HepG2 (cell line): ENCODE measurements around the gene SMIM13. TPM values are rescaled to one million over a fixed set of nuclear protein-coding genes. Genes with fewer than 3 reads are reported as not detected.

Experiments
- DMAP1 ChIP-seq: IDR thresholded peaks from 2 replicates; pipeline ENCODE4 v1.6.1; 2016
- HOXA5 ChIP-seq: sonication (generic); formaldehyde crosslinking; IDR thresholded peaks from 2 replicates; pipeline ENCODE4 v1.4.0; 2020; ENCODE audit warnings: missing genetic modification reagents
- MXD4 ChIP-seq: IDR thresholded peaks from 2 replicates; pipeline ENCODE4 v1.6.1; 2016; ENCODE audit warnings: mild to moderate bottlenecking, missing biosample characterization, missing genetic modification reagents
- MYNN ChIP-seq: sonication (generic); formaldehyde crosslinking; IDR thresholded peaks from 2 replicates; pipeline ENCODE4 v1.4.0; 2020; ENCODE audit warnings: mild to moderate bottlenecking, low read depth, missing genetic modification reagents
- RXRA ChIP-seq: sonication (generic); formaldehyde crosslinking; IDR thresholded peaks from 2 replicates; pipeline ENCODE4 v1.5.1; 2020; ENCODE audit warnings: missing genetic modification reagents
- SIN3A ChIP-seq: IDR thresholded peaks from 2 replicates; pipeline ENCODE4 v1.6.1; 2011; ENCODE audit warnings: low read depth, mild to moderate bottlenecking, control low read depth, low read length, borderline replicate concordance
- SIX4 ChIP-seq: sonication (generic); formaldehyde crosslinking; IDR thresholded peaks from 2 replicates; pipeline ENCODE4 v1.4.0; 2020; ENCODE audit warnings: missing genetic modification reagents
- SMYD3 ChIP-seq: sonication (generic); formaldehyde crosslinking; IDR thresholded peaks from 2 replicates; pipeline ENCODE4 v1.8.1; 2023; ENCODE audit warnings: mild to moderate bottlenecking, missing genetic modification reagents
- SOX5 ChIP-seq: IDR thresholded peaks from 2 replicates; pipeline ENCODE4 v1.6.1; 2016; ENCODE audit warnings: borderline replicate concordance
- SP1 ChIP-seq, 2 experiments: fragments of 450-650 bp in 1 of 2; sonication (generic) in 1 of 2; formaldehyde crosslinking in 1 of 2; IDR thresholded peaks; 2 replicates each; pipeline versions ENCODE4 v1.4.0 to v1.6.1; 2016 to 2020; ENCODE audit warnings: missing genetic modification reagents in 1 of 2
- ZBTB49 ChIP-seq: sonication (generic); formaldehyde crosslinking; IDR thresholded peaks from 2 replicates; pipeline ENCODE4 v1.4.0; 2020; ENCODE audit warnings: missing genetic modification reagents, borderline replicate concordance
- ZMYM2 ChIP-seq: sonication (generic); formaldehyde crosslinking; IDR thresholded peaks from 2 replicates; pipeline ENCODE4 v1.8.0; 2022; ENCODE audit warnings: mild to moderate bottlenecking, missing genetic modification reagents
- ZNF121 ChIP-seq: sonication (generic); formaldehyde crosslinking; IDR thresholded peaks from 2 replicates; pipeline ENCODE4 v1.5.0; 2020; ENCODE audit warnings: mild to moderate bottlenecking, missing genetic modification reagents
- ZNF124 ChIP-seq: sonication (generic); formaldehyde crosslinking; IDR thresholded peaks from 2 replicates; pipeline ENCODE4 v1.4.0; 2020; ENCODE audit warnings: missing genetic modification reagents
- ZNF142 ChIP-seq: sonication (generic); formaldehyde crosslinking; IDR thresholded peaks from 2 replicates; pipeline ENCODE4 v1.4.0; 2020; ENCODE audit warnings: missing genetic modification reagents
- ZNF235 ChIP-seq: sonication (generic); formaldehyde crosslinking; IDR thresholded peaks from 2 replicates; pipeline ENCODE4 v1.8.1; 2023; ENCODE audit warnings: mild to moderate bottlenecking, missing genetic modification reagents, borderline replicate concordance
- ZNF674 ChIP-seq: sonication (generic); formaldehyde crosslinking; IDR thresholded peaks from 2 replicates; pipeline ENCODE4 v1.5.0; 2020; ENCODE audit warnings: low read depth, mild to moderate bottlenecking, missing genetic modification reagents
- ZNF790 ChIP-seq: sonication (generic); formaldehyde crosslinking; IDR thresholded peaks from 2 replicates; pipeline ENCODE4 v1.8.0; 2022; ENCODE audit warnings: missing genetic modification reagents, mild to moderate bottlenecking, borderline replicate concordance
- polyA plus RNA-seq, 8 experiments: library from polyadenylated mRNA; depleted of rRNA in 3 of 8; stranded (reverse) in 7 of 8; unstranded in 1 of 8; fragments of >200 nt; fragmentation: Illumina TruSeq in 4 of 8; extraction: Trizol in 4 of 8; gene quantifications; 2 replicates each; pipeline versions ENCODE4 v1.2.1 to v1.2.3, GENCODE V29; 2011 to 2016; ENCODE audit warnings: low read depth in 4 of 8, missing spikeins in 1 of 8, mixed read lengths in 1 of 8; ENCODE audit not compliant: insufficient read depth in 1 of 8
- total RNA-seq, 5 experiments: library from RNA; depleted of rRNA; stranded (reverse); fragments of >200 nt; fragmentation: Illumina TruSeq; extraction: Trizol; gene quantifications; 2 replicates each; pipeline ENCODE4 v1.2.3, GENCODE V29; 2016; ENCODE audit warnings: low read depth in 1 of 5
- TF ChIP-seq, protein P1 (sequence below): IDR thresholded peaks from 2 replicates; pipeline ENCODE4 v1.6.1; 2016; ENCODE audit warnings: low read depth, control low read depth
- TF ChIP-seq, protein P2 (sequence below): sonication (generic); formaldehyde crosslinking; IDR thresholded peaks from 2 replicates; pipeline ENCODE4 v1.5.1; 2020; ENCODE audit warnings: missing genetic modification reagents, mild to moderate bottlenecking, borderline replicate concordance

Gene SMIM13
- total and polyA plus RNA-seq, 2 of the 13 experiments (the other 11 are each of a cell fraction or from before 2014, with no cell fraction given), result 2.7 to 10.2 TPM

DNA sequence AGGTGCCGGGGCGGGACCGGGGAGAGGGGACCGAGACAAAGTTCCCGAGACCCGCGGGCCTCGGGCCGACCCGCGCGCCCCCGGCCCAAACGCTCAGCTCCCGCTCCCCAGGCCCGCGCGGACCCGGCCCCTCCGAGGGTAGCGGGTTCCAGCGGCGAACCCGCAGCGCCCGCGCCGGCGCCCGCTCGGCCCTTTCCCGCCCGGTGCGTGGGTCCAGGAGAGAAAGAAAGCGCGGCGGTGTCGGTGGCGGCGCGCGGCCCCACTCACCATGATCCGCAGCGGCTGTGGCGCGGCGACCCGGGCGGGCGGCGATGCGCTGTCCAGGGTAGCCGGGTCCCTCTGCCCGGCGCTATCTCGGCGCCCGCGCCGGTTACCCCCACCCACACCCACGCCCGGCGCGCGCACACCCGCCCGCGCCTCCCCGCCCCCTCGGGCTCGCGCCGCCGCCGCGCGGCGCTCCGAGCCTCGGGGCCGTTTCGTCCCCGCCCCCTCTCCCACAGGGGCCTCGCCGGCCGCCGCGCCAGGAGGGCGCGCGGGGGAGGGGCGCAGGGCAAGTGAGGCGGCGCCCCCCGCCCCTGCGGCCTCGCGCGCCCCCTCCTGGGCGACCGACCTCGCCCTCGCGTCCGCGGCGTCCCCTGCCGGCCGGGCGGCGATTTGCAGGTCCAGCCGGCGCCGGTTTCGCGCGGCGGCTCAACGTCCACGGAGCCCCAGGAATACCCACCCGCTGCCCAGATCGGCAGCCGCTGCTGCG is 49.5 kb upstream of the SMIM13 start, which contains the start of gene ELOVL2 (continued):
- peak; percentile 92; the same call in 1 of the 2 replicates for TF ChIP-seq ZNF142
- TF ChIP-seq ZBTB49 (CRISPR knock-in tag), result no peak
- TF ChIP-seq SIX4 (CRISPR knock-in tag), result no peak
- no peak for TF ChIP-seq RXRA (CRISPR knock-in tag)
- TF ChIP-seq MXD4, result no peak; the same call in 1 of the 2 replicates
- 0 out of 2 replicates have a peak, but pooled peaks have one; percentile 8 for TF ChIP-seq SOX5
- TF ChIP-seq DMAP1 (CRISPR knock-in tag), result no peak
- no peak for TF ChIP-seq MYNN
- peak; percentile 84; the same call in 1 of the 2 replicates for TF ChIP-seq ZNF790
- peak; percentile 94 for TF ChIP-seq ZNF674 (CRISPR knock-in tag)
- TF ChIP-seq, protein P1, sequence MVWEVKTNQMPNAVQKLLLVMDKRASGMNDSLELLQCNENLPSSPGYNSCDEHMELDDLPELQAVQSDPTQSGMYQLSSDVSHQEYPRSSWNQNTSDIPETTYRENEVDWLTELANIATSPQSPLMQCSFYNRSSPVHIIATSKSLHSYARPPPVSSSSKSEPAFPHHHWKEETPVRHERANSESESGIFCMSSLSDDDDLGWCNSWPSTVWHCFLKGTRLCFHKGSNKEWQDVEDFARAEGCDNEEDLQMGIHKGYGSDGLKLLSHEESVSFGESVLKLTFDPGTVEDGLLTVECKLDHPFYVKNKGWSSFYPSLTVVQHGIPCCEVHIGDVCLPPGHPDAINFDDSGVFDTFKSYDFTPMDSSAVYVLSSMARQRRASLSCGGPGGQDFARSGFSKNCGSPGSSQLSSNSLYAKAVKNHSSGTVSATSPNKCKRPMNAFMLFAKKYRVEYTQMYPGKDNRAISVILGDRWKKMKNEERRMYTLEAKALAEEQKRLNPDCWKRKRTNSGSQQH (CRISPR knock-in tag), result peak; percentile 74; the same call in 1 of the 2 replicates
- TF ChIP-seq SMYD3 (CRISPR knock-in tag), result no peak
- no peak for TF ChIP-seq ZNF124 (CRISPR knock-in tag)
- TF ChIP-seq SIN3A, result peak; percentile 80; the same call in 1 of the 2 replicates
- TF ChIP-seq, protein P2, sequence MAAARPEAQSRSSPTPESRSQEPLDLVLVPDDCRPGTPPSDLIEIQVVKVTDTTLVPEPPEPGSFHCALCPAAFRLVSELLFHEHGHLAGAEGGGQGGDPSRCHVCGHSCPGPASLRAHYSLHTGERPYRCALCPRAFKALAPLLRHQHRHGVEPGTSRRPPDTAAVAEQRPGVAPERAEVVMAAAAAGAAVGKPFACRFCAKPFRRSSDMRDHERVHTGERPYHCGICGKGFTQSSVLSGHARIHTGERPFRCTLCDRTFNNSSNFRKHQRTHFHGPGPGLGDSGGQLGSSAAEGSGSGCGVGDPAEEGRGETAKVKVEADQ (CRISPR knock-in tag), result no peak; the same call in 1 of the 2 replicates
- TF ChIP-seq ZNF235, result no peak
- TF ChIP-seq ZNF121 (CRISPR knock-in tag), result no peak
- TF ChIP-seq ZMYM2 (CRISPR knock-in tag), result peak; percentile 81
- TF ChIP-seq SP1 (IDR thresholded peaks at IDR 0.05), result no peak
- peak; percentile 50 for TF ChIP-seq SP1 (CRISPR knock-in tag; IDR thresholded peaks at IDR 0.05)
- TF ChIP-seq HOXA5 (CRISPR knock-in tag), result no peak
